ENCODE measurements around the gene MIGA1.

- TF ChIP-seq SMC3 (IDR thresholded peaks at IDR 0.05; ENCODE audit: low read depth, low read length) = no peak
- no peak for TF ChIP-seq ELK1 (IDR thresholded peaks at IDR 0.05; ENCODE audit: borderline replicate concordance, low read depth, low read length)
- no peak for TF ChIP-seq POLR2A (IDR thresholded peaks at IDR 0.05; ENCODE audit: low read depth, low read length)
- no peak for TF ChIP-seq CTCF (conservative IDR thresholded peaks at IDR 0.05; ENCODE audit: low read depth, low read length)
- TF ChIP-seq MAZ (IDR thresholded peaks at IDR 0.05; ENCODE audit: borderline replicate concordance, low read depth, low read length) = no peak
- no peak for TF ChIP-seq CEBPB (IDR thresholded peaks at IDR 0.05; ENCODE audit: low read depth, low read length)
- no peak for TF ChIP-seq RAD21 (IDR thresholded peaks at IDR 0.05; ENCODE audit: low read length)
- no peak for TF ChIP-seq BHLHE40 (IDR thresholded peaks at IDR 0.05; ENCODE audit: low read depth, low read length)
Measured at GRCh38 chr1:77910116-77910515, 130.7 kb downstream of the MIGA1 start.

Data from IMR-90 (cell line).